Hepatocyte (in vitro differentiated cells): ENCODE data around the gene DGAT2. TPM values are rescaled to one million over a fixed set of nuclear protein-coding genes. Genes with fewer than 3 reads are reported as not detected.

Experiments
- DNase-seq: peaks from one replicate; pipeline ENCODE4 v3.0.0-alpha.2; 2016; ENCODE audit warnings: low spot score
- H2AFZ ChIP-seq: fragments of 200-600 bp; sonication (generic); 2 replicates; pipeline ENCODE4 v1.6.0; 2016; ENCODE audit warnings: antibody characterized with exemption, mild to moderate bottlenecking
- H3K27ac ChIP-seq: fragments of 200-600 bp; sonication (generic); 2 replicates; pipeline ENCODE4 v1.5.1; 2016; ENCODE audit warnings: mild to moderate bottlenecking
- H3K27me3 ChIP-seq: fragments of 200-600 bp; sonication (generic); 2 replicates; pipeline ENCODE4 v1.6.1; 2016
- H3K36me3 ChIP-seq: fragments of 200-600 bp; sonication (generic); replicated peaks from 2 replicates; pipeline ENCODE4 v1.5.1; 2016; ENCODE audit warnings: low read depth; ENCODE audit not compliant: insufficient read depth
- H3K4me1 ChIP-seq: fragments of 200-600 bp; sonication (generic); 2 replicates; pipeline ENCODE4 v1.5.1; 2016; ENCODE audit warnings: mild to moderate bottlenecking, moderate library complexity; ENCODE audit not compliant: insufficient read depth
- H3K4me2 ChIP-seq: fragments of 200-600 bp; sonication (generic); 2 replicates; pipeline ENCODE4 v1.6.0; 2016
- H3K4me3 ChIP-seq: fragments of 200-600 bp; sonication (generic); 2 replicates; pipeline ENCODE4 v1.5.1; 2016; ENCODE audit warnings: mild to moderate bottlenecking
- H3K79me2 ChIP-seq: fragments of 200-600 bp; sonication (generic); 2 replicates; pipeline ENCODE4 v1.6.0; 2017; ENCODE audit warnings: mild to moderate bottlenecking
- H3K9me2 ChIP-seq: fragments of 200-600 bp; sonication (generic); replicated peaks from 2 replicates; pipeline ENCODE4 v1.6.0; 2017; ENCODE audit warnings: mild to moderate bottlenecking; ENCODE audit not compliant: insufficient read depth
- H3K9me3 ChIP-seq: fragments of 200-600 bp; sonication (generic); 2 replicates; pipeline ENCODE4 v1.5.1; 2016; ENCODE audit warnings: low read depth, mild to moderate bottlenecking
- H4K20me1 ChIP-seq: fragments of 200-600 bp; sonication (generic); 2 replicates; pipeline ENCODE4 v1.6.0; 2016; ENCODE audit warnings: mild to moderate bottlenecking; ENCODE audit not compliant: insufficient read depth, poor library complexity, severe bottlenecking
- EZH2 ChIP-seq: fragments of 200-600 bp; sonication (generic); IDR thresholded peaks from 2 replicates; pipeline ENCODE4 v1.6.1; 2016; ENCODE audit warnings: antibody characterized with exemption, mild to moderate bottlenecking, borderline replicate concordance
- EZH2phosphoT487 ChIP-seq: fragments of 200-600 bp; sonication (generic); IDR thresholded peaks from one replicate; pipeline ENCODE4 v1.6.1; 2018; ENCODE audit warnings: antibody characterized with exemption, mild to moderate bottlenecking, low read depth, moderate library complexity; ENCODE audit not compliant: unreplicated experiment, severe bottlenecking
- WGBS: methylation state at CpG from one replicate; pipeline ENCODE4 v1.1.6; 2016; ENCODE audit warnings: low lambda C conversion rate; ENCODE audit errors: missing lambda C conversion rate; 5-methylcytosine and 5-hydroxymethylcytosine counted together
- polyA plus RNA-seq: library from polyadenylated mRNA; unstranded; fragments of >200 nt; fragmentation: Nextera tagmentation; extraction: Ambion mirVana; gene quantifications from 2 replicates; pipeline ENCODE4 v1.2.1, GENCODE V29; 2016
- total RNA-seq: library from RNA; depleted of rRNA; stranded (reverse); fragments of >200 nt; gene quantifications from 2 replicates; pipeline ENCODE4 v1.2.3, GENCODE V29; 2014
- TF ChIP-seq, protein P1 (sequence below): fragments of 200-600 bp; sonication (generic); IDR thresholded peaks from 2 replicates; pipeline ENCODE4 v1.5.1; 2016; ENCODE audit warnings: antibody characterized with exemption, mild to moderate bottlenecking; ENCODE audit not compliant: poor library complexity

The DGAT2 gene
- total and polyA plus RNA-seq, 2 experiments from 2014 or later, result 55.6 to 60.5 TPM

DNA sequence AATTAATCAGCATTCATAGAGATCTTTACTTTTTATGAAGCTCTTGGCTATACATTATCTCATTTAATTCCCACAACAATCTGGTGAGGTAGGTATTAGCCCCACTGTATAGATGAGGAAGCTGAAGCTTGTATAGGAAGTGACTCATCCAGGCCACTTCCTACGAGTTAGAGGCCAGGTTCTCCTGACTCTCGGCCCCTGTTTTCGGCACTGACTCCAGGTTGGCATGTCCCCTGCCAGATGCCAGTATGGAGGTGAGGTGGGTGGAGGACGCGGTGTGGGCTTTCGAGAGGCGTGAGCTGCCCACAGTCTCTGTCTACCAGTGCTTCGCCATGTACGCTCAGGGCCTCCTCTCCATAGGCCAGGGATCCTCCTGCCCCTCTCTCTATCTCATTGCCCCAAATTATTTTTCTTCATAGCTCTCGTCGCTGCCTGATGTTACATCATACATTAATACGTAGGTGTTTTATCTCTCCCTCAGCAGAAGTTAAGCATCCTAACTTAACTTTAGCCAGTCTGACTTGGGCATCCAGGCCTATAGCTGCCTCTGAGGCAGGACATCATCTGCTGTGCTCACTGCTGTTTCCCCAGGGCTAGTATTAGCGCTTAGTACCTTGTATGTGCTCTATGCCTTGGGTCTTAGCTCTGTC is 9.0 kb downstream of the DGAT2 start:
- DNase-seq, result no peak
- H3K27me3 ChIP-seq, result no peaks in the 10 kb centered on the region
- no peaks in the 10 kb centered on the region for H3K9me3 ChIP-seq
- no peak overlapping the region for H3K4me2 ChIP-seq
- peaks cover 2% of the 10 kb centered on the region for H3K4me1 ChIP-seq
- H3K27ac ChIP-seq, result no peak overlapping the region
- H4K20me1 ChIP-seq, result no peaks in the 10 kb centered on the region
- H3K36me3 ChIP-seq, result no peaks in the 10 kb centered on the region
- no peak overlapping the region for H3K4me3 ChIP-seq
- no peaks in the 10 kb centered on the region for H3K9me2 ChIP-seq
- TF ChIP-seq, protein P1, sequence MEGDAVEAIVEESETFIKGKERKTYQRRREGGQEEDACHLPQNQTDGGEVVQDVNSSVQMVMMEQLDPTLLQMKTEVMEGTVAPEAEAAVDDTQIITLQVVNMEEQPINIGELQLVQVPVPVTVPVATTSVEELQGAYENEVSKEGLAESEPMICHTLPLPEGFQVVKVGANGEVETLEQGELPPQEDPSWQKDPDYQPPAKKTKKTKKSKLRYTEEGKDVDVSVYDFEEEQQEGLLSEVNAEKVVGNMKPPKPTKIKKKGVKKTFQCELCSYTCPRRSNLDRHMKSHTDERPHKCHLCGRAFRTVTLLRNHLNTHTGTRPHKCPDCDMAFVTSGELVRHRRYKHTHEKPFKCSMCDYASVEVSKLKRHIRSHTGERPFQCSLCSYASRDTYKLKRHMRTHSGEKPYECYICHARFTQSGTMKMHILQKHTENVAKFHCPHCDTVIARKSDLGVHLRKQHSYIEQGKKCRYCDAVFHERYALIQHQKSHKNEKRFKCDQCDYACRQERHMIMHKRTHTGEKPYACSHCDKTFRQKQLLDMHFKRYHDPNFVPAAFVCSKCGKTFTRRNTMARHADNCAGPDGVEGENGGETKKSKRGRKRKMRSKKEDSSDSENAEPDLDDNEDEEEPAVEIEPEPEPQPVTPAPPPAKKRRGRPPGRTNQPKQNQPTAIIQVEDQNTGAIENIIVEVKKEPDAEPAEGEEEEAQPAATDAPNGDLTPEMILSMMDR, result no peak
- TF ChIP-seq EZH2 (no peak), EZH2phosphoT487 (no peak)
- H3K79me2 ChIP-seq, result no peaks in the 10 kb centered on the region
- H2AFZ ChIP-seq, result no peak overlapping the region
- 93% methylated on average over 13 of the region's 13 CpGs for WGBS

DNA sequence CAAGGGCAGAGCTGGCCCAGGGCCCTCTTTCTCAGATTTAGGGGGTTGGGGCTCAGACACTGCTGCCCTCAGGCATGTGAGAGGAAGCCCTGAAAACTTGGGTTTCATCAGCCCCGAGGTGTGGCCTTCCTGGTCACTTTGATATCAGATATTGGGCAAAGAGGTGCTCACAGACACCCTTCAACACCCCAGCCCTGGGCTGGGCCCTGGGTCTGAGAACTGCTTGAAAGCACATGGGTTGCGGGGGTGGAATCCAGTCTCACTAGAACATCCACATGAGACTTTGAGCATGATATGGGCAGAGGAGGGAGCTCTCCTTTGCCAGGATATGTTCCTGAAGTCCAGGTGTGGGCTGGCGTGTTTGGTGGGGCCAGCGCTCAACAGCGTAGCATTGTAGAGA is 10.4 kb downstream of the DGAT2 start:
- Histone ChIP-seq H3K27me3 (no peaks in the 10 kb centered on the region), H3K4me3 (no peak overlapping the region), H3K4me2 (no peak overlapping the region), H3K79me2 (no peaks in the 10 kb centered on the region), H2AFZ (no peak overlapping the region), H4K20me1 (no peaks in the 10 kb centered on the region), H3K27ac (no peak overlapping the region), H3K9me2 (no peaks in the 10 kb centered on the region), H3K36me3 (no peaks in the 10 kb centered on the region), H3K4me1 (peaks cover 15% of the 10 kb centered on the region), H3K9me3 (no peaks in the 10 kb centered on the region)
- TF ChIP-seq EZH2phosphoT487, result no peak
- no peak for TF ChIP-seq EZH2
- TF ChIP-seq, protein P1, result no peak
- DNase-seq, result no peak
- WGBS, result 91% methylated on average over 5 of the region's 5 CpGs

DNA sequence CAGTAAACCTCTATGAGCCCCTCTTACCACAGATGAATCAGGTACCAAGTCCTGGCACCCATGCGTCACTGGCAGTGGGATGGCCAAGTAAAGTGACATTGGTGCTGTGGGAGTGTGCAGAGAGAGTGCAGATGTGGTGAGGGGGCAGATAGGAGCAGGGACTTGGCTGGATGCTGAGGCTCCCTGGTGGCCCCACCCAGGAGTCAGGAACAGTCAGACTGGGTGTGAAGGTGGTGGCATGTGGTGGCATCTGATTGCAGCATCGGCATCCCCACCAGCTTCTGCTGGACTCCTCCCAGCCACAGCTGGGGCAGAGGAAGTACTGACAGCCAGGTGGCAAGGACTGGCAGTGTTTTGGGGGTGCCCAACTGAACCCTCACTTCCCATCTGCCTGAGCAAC is 11.4 kb downstream of the DGAT2 start:
- DNase-seq, result no peak
- no peak for TF ChIP-seq EZH2
- TF ChIP-seq, protein P1, result no peak
- no peak for TF ChIP-seq EZH2phosphoT487
- no peaks in the 10 kb centered on the region for H3K36me3 ChIP-seq

DNA sequence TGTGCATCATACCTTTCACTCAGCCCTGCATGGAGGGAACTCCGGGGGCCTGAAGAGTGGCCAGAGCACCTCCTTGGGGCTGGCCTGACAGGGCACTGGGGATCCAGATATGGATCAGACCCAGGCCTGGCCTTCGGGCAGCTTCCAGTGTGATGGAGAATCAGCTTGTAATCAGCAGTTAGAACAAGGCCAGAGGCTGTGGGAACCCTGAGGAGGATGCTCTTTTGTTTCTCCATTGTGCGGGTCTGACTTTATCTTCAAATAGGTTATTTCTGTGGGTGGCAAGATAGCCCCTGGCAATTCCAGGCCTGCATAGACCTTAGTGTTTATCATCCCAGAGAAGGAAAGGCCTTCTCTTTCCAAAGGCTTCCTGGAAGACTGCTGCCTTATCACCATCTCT is 12.3 kb downstream of the DGAT2 start:
- no peak for DNase-seq
- 51% methylated on average over 3 of the region's 3 CpGs for WGBS
- Histone ChIP-seq H3K4me1 (peaks cover 34% of the 10 kb centered on the region), H3K27me3 (no peaks in the 10 kb centered on the region), H3K36me3 (no peaks in the 10 kb centered on the region), H2AFZ (no peak overlapping the region), H3K9me3 (no peaks in the 10 kb centered on the region), H4K20me1 (no peaks in the 10 kb centered on the region), H3K9me2 (no peaks in the 10 kb centered on the region), H3K27ac (no peak overlapping the region), H3K79me2 (no peaks in the 10 kb centered on the region), H3K4me3 (no peak overlapping the region), H3K4me2 (no peak overlapping the region)
- TF ChIP-seq, protein P1, result no peak
- no peak for TF ChIP-seq EZH2phosphoT487
- no peak for TF ChIP-seq EZH2

More for the DNA sequence above, 11.4 kb downstream of the DGAT2 start:
- Histone ChIP-seq H3K9me3 (no peaks in the 10 kb centered on the region), H3K27me3 (no peaks in the 10 kb centered on the region), H3K4me3 (no peak overlapping the region), H3K79me2 (no peaks in the 10 kb centered on the region), H3K4me2 (no peak overlapping the region), H3K4me1 (peaks cover 25% of the 10 kb centered on the region), H2AFZ (no peak overlapping the region), H3K27ac (no peak overlapping the region), H4K20me1 (no peaks in the 10 kb centered on the region), H3K9me2 (no peaks in the 10 kb centered on the region)
- WGBS, result 93% methylated on average over 2 of the region's 2 CpGs
